Liver (tissue), 3 donors: ENCODE results near the gene CMTM2.

Experiments
- EGR1 ChIP-seq, 2 donors: IDR thresholded peaks; 2 replicates each; pipeline ENCODE4 v1.6.1; 2016 to 2018; ENCODE audit warnings: antibody characterized with exemption in 2 of 2, low read depth in 2 of 2
- FOXA1 ChIP-seq: IDR thresholded peaks from 2 replicates; pipeline ENCODE4 v1.6.1; 2016; ENCODE audit warnings: antibody characterized with exemption
- GABPA ChIP-seq, 2 donors: IDR thresholded peaks in 1 of 2; conservative IDR thresholded peaks in 1 of 2; 2 replicates each; pipeline ENCODE4 v1.6.1; 2016; ENCODE audit warnings: antibody characterized with exemption in 2 of 2, mild to moderate bottlenecking in 1 of 2, moderate library complexity in 1 of 2
- JUND ChIP-seq, 2 donors: IDR thresholded peaks; 2 replicates each; pipeline ENCODE4 v1.6.1; 2016; ENCODE audit warnings: antibody characterized with exemption in 2 of 2
- RAD21 ChIP-seq, 2 donors: IDR thresholded peaks; 2 replicates each; pipeline ENCODE4 v1.6.1; 2016; ENCODE audit warnings: antibody characterized with exemption in 2 of 2, mild to moderate bottlenecking in 2 of 2
- SP1 ChIP-seq: IDR thresholded peaks from 2 replicates; pipeline ENCODE4 v1.6.1; 2018; ENCODE audit warnings: antibody characterized with exemption, mild to moderate bottlenecking
- TAF1 ChIP-seq: conservative IDR thresholded peaks from 2 replicates; pipeline ENCODE4 v1.6.1; 2016; ENCODE audit warnings: antibody characterized with exemption, mild to moderate bottlenecking
- YY1 ChIP-seq: IDR thresholded peaks from 2 replicates; pipeline ENCODE4 v1.6.1; 2016; ENCODE audit warnings: antibody characterized with exemption, mild to moderate bottlenecking
- TF ChIP-seq, protein P1 (sequence below): IDR thresholded peaks from 2 replicates; pipeline ENCODE4 v1.6.1; 2016; ENCODE audit warnings: antibody characterized with exemption, mild to moderate bottlenecking
- TF ChIP-seq, protein P2 (sequence below): fragments of 150-350 bp; IDR thresholded peaks from 2 replicates; pipeline ENCODE4 v1.5.1; 2017; ENCODE audit warnings: improper control_type of control experiment, low read depth, low read length; ENCODE audit not compliant: missing input control
- TF ChIP-seq, protein P3 (sequence below): IDR thresholded peaks from 2 replicates; pipeline ENCODE4 v1.6.1; 2016; ENCODE audit warnings: antibody characterized with exemption
- TF ChIP-seq, protein P4 (sequence below): IDR thresholded peaks from 2 replicates; pipeline ENCODE4 v1.6.1; 2016; ENCODE audit warnings: antibody characterized with exemption
- TF ChIP-seq, protein P5 (sequence below): IDR thresholded peaks from 2 replicates; pipeline ENCODE4 v1.6.1; 2016; ENCODE audit warnings: antibody characterized with exemption
- donor health status: healthy.
- donor health status: healthy.

DNA sequence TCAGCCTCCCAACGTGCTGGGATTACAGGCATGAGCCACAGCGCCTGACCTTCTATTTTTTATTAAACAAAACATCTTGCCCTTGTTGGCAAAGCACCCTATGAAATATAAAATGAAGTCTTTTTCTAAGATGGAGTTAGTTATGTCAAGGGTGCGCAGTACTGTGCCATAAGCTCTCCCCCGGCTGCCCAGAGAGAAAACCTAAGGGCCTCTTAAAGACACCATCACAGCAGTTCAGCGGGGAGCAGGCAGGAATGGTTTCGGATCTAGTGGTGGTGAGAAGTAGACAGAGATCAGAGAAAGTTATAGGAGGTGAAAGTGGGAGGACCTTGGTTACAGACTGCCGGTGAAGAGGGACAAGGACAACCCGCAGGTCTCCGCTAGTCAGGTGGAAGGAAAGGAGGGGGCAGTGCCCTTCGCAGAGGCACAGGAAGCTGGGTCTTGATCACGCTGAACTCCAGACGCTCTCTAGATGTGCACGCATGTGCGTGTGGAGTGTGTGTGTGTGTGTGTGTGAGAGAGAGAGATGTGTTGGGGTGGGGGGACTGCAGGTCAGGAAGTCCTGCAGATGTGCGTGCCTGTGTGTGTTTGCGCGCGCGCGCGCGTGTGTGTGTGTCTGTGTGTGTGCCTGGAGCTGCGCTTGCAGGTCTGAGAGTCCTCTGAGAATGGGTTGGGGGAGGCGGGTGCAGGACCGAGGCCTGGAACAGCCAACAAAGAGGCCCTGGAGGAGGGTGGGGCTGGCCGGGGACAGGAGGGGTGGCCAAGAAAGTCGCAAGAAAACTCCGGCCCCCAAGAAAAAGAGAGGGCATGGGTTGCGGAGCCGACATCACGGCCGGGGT is 24.5 kb downstream of the CMTM2 start:
- TF ChIP-seq, protein P1, sequence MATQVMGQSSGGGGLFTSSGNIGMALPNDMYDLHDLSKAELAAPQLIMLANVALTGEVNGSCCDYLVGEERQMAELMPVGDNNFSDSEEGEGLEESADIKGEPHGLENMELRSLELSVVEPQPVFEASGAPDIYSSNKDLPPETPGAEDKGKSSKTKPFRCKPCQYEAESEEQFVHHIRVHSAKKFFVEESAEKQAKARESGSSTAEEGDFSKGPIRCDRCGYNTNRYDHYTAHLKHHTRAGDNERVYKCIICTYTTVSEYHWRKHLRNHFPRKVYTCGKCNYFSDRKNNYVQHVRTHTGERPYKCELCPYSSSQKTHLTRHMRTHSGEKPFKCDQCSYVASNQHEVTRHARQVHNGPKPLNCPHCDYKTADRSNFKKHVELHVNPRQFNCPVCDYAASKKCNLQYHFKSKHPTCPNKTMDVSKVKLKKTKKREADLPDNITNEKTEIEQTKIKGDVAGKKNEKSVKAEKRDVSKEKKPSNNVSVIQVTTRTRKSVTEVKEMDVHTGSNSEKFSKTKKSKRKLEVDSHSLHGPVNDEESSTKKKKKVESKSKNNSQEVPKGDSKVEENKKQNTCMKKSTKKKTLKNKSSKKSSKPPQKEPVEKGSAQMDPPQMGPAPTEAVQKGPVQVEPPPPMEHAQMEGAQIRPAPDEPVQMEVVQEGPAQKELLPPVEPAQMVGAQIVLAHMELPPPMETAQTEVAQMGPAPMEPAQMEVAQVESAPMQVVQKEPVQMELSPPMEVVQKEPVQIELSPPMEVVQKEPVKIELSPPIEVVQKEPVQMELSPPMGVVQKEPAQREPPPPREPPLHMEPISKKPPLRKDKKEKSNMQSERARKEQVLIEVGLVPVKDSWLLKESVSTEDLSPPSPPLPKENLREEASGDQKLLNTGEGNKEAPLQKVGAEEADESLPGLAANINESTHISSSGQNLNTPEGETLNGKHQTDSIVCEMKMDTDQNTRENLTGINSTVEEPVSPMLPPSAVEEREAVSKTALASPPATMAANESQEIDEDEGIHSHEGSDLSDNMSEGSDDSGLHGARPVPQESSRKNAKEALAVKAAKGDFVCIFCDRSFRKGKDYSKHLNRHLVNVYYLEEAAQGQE, result no peak
- TF ChIP-seq, protein P2, sequence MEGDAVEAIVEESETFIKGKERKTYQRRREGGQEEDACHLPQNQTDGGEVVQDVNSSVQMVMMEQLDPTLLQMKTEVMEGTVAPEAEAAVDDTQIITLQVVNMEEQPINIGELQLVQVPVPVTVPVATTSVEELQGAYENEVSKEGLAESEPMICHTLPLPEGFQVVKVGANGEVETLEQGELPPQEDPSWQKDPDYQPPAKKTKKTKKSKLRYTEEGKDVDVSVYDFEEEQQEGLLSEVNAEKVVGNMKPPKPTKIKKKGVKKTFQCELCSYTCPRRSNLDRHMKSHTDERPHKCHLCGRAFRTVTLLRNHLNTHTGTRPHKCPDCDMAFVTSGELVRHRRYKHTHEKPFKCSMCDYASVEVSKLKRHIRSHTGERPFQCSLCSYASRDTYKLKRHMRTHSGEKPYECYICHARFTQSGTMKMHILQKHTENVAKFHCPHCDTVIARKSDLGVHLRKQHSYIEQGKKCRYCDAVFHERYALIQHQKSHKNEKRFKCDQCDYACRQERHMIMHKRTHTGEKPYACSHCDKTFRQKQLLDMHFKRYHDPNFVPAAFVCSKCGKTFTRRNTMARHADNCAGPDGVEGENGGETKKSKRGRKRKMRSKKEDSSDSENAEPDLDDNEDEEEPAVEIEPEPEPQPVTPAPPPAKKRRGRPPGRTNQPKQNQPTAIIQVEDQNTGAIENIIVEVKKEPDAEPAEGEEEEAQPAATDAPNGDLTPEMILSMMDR, result no peak
- TF ChIP-seq TAF1, result no peak
- no peak for TF ChIP-seq JUND (IDR thresholded peaks at IDR 0.05)
- TF ChIP-seq RAD21 (IDR thresholded peaks at IDR 0.05), result no peak
- TF ChIP-seq, protein P3, sequence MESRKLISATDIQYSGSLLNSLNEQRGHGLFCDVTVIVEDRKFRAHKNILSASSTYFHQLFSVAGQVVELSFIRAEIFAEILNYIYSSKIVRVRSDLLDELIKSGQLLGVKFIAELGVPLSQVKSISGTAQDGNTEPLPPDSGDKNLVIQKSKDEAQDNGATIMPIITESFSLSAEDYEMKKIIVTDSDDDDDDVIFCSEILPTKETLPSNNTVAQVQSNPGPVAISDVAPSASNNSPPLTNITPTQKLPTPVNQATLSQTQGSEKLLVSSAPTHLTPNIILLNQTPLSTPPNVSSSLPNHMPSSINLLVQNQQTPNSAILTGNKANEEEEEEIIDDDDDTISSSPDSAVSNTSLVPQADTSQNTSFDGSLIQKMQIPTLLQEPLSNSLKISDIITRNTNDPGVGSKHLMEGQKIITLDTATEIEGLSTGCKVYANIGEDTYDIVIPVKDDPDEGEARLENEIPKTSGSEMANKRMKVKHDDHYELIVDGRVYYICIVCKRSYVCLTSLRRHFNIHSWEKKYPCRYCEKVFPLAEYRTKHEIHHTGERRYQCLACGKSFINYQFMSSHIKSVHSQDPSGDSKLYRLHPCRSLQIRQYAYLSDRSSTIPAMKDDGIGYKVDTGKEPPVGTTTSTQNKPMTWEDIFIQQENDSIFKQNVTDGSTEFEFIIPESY, result no peak
- TF ChIP-seq GABPA (IDR thresholded peaks at IDR 0.05 in 1 of 2, conservative IDR thresholded peaks at IDR 0.05 in 1 of 2), result no peak
- no peak for TF ChIP-seq FOXA1
- TF ChIP-seq YY1, result no peak
- TF ChIP-seq, protein P4, sequence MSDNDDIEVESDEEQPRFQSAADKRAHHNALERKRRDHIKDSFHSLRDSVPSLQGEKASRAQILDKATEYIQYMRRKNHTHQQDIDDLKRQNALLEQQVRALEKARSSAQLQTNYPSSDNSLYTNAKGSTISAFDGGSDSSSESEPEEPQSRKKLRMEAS, result no peak
- TF ChIP-seq, protein P5, sequence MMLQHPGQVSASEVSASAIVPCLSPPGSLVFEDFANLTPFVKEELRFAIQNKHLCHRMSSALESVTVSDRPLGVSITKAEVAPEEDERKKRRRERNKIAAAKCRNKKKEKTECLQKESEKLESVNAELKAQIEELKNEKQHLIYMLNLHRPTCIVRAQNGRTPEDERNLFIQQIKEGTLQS, result no peak
- TF ChIP-seq EGR1 (IDR thresholded peaks at IDR 0.05; ENCODE audit: low read depth in 2 of 2), result no peak
- TF ChIP-seq SP1, result no peak
